Hindlimb muscle (tissue), 1 donor: ENCODE results near the gene DNAAF5. TPM values are rescaled to one million over a fixed set of nuclear protein-coding genes. Genes with fewer than 3 reads are reported as not detected.
A peak's percentile ranks its signal among the peaks of the same experiment; 100 is the strongest.
"Not testable (repeated sequence)": the region's sequence is repeated elsewhere in the genome, so short reads cannot be mapped to it uniquely, and the experiment has no call there.

Experiments
- DNase-seq: peaks from one replicate; pipeline ENCODE4 v3.0.0-alpha.2; 2013
- polyA plus RNA-seq: library from polyadenylated mRNA; unstranded; fragments of 120-200 nt; gene quantifications from one replicate; pipeline ENCODE4 v1.2.1, GENCODE V29; 2013; ENCODE audit not compliant: insufficient read length

Gene DNAAF5
- polyA plus RNA-seq, 1 donor = 31.6 TPM

DNA sequence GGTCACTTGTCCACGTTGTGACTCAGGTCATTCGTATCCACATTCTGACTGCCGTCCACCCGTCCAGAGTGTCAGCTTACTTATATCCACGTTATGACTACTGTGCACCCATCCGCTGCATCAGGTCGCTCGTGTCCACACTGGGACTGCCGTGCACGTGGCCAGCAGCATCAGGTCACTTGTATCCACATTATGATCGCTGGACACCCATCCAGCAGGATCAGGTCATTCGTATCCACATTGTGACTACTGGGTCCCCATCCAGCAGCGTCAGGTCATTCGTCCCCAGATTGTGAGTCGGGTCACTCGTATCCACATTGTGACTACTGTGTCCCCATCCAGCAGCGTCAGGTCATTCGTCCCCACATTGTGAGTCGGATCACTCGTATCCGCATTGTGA is 58.5 kb downstream of the DNAAF5 start:
- no peak for DNase-seq

DNA sequence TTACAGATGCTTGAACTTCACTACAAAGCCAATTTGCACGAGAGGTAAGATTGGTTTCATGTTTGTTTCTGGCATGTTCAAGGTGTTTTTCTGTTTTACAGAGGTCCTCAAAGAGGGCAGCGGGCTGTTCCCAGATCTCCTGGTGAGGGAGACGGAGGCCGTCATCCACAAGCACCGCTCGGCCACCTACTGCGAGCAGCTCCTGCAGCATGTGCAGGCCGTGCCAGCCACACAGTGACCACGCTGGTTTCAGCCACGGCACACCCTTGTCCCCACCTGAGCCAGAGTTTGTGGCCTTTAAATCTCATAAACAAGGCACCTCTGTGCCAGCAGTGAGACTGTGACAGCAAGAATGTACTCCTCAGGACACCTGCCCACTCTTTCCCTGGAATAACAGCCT is 58.9 kb downstream of the DNAAF5 start:
- no peak for DNase-seq

DNA sequence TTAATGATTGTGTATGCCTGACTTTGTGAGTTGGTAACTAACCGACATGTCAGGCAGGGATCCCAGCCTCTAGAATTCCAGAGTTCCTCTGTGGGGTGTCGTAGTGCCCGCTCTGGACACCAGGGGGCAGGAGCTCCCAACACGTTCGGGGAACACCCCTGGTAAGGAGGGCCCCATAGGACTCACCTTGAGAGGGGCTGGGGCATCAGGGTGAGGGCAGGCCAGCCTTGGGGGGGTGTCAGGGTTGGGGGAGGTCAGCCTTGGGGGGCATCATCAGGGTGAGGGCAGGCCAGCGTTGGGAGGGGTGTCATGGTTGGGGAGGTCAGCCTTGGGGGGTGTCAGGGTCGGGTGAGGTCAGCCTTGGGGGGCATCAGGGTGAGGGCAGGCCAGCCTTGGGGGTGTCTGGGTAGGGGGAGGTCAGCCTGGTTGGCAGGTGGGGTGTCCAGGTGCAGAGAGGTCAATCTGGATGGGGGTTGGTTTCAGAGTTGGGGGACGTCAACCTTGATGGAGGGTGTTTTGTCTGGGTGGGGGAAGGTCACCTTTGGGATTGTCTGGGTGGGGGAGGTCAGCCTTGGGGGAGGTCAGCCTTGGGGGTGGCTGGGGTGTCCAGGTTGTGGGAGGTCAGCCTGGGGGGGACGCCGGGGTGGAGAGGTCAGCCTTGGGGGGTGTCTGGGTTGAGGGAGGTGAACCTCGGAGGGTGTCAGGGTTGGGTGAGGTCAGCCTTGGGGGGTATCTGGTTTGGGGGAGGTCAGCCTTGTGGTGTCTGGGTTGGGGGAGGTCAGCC is 60.2 kb downstream of the DNAAF5 start:
- no peak for DNase-seq

DNA sequence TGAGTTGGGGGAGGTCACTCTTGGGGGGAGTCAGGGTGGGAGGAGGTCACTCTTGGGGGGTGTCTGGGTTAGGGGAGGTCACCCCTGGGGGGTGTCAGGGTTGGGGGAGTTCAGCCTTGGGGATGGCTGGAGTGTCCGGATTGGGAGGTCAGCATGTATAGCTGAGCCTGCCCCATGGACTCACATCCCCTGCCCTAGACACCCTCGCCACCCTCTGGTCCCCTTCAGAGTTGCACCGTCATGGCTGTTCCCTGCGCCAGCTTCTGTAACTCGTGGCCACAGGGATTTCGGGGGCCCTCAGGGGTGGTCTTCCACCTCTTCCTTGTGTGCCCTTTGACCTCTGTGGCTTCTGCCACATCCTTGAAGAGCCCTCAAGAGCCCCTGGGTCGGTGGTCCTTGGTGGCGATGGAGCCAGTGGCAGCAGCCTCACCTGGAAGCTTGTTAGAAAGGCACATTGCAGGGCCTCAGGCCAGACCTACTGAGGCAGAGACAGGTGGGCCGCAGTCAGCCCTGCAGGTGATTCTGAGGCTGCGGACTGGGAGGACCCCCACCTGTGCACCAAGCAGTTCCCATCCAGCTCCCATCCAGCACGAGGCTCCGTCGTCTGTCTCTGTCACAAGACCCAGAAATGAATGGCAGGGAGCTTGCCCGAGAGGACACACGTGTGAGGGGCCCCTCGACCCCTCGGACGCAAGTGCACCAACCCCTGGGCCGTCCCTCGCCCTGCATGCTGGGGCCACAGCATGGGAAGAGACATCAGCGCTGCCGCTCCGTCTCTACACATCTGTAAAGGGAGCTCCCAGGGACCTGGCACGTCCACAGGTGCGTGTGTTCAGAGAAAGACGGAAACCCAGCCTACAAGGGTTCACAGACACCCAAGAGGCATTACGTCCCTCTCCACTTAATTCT is 61.1 kb downstream of the DNAAF5 start:
- no peak for DNase-seq

DNA sequence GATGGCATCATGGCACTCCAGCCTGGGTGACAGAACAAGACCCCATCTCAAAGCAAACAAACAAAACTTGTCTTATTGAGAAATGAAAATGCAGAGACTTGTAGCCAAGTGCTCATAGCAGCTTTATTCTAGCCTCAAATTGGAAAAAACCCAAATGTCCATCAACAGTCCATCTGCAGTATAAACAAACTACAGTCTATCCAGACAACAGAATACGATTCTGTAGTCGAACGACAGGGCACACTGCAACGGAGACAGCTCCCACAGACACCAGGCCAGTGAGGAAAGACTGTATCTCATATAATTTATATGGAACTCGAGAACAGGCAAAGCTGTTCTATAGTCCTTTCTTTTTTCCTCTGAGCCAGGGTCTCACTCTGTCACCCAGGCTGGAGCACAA is 65.0 kb downstream of the DNAAF5 start:
- DNase-seq = no peak

DNA sequence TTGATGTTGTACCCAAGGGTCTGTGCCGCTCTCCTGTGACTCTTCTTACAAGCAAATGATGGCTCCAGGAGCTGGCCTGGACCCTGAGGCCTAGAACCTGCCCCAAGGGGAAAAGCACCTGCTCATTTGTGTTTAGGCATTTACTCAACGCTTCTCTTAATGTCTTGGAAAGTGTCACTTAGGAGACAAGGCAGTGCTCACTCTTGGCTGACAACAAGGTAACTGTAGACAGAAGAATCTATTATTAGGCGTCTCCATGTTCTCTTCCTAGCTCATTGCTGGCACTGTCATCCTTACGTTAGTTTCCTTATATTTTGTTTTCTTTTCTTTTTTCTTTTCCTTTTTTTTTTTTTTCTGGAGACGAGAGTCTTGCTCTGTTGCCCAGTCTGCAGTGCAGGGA is 67.7 kb downstream of the DNAAF5 start:
- no peak for DNase-seq

DNA sequence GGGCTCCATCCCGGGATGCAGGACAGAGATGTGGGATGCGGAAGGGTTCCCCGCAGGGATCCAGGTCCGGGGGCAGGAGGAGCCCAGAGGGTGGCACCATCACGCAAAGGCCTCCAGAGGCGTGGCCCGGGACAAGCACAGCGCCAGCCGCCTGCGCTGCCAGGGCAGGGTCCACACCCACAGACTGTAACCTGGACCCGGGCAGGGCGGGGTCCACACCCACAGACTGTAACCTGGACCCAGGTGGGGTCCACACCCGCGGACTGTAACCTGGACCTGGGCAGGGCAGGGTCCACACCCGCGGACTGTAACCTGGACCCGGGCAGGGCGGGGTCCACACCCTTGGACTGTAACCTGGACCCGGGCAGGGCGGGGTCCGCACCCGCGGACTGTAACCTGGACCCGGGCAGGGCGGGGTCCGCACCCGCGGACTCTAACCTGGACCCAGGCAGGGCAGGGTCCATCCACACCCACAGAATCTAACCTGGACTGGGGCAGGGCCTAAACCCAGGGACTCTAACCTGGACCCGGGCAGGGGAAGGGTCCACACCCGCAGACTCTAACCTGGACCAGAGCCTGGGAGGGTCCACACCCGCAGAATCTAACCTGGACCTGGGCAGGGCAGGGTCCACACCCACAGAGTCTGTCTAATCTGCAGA is 68.3 kb downstream of the DNAAF5 start:
- DNase-seq = no peak

DNA sequence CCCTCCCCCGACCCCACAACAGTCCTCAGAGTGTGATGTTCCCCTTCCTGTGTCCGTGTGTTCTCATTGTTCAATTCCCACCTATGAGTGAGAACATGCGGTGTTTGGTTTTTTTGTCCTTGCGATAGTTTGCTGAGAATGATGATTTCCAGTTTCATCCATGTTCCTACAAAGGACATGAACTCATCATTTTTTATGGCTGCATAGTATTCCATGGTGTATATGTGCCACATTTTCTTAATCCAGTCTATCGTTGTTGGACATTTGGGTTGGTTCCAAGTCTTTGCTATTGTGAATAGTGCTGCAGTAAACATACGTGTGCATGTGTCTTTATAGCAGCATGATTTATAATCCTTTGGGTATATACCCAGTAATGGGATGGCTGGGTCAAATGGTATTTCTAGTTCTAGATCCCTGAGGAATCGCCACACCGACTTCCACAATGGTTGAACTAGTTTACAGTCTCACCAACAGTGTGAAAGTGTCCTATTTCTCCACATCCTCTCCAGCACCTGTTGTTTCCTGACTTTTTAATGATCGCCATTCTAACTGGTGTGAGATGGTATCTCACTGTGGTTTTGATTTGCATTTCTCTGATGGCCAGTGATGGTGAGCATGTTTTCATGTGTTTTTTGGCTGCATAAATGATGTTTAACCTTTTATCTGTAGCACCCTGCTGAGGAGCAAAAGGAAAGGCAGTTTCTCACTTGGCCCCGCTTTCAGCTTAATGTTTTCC is 70.1 kb downstream of the DNAAF5 start:
- not testable (repeated sequence) for DNase-seq

DNA sequence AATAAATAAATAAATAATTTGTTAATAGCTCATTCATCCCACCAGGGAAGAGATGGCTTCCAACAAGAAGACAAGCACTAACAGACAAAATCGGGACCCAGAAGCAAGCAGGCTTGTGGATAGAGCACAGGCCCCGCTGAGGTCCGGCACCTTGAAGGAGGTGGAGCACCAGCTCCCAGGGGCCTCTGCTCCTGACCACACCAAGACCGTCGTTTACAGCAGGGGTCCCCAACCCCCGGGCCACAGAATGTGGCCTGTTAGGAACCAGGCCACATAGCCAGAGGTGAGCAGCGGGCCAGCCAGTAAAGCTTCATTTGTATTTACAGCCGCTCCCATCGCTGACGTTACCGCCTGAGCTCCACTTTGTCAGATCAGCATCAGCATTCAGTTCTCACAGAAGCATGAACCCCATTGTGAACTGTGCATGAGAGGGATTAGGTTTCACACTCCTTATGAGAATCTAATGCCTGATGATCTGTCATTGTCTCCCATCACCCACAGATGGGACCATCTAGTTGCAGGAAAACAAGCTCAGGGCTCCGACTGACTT is 72.5 kb downstream of the DNAAF5 start:
- no peak for DNase-seq

DNA sequence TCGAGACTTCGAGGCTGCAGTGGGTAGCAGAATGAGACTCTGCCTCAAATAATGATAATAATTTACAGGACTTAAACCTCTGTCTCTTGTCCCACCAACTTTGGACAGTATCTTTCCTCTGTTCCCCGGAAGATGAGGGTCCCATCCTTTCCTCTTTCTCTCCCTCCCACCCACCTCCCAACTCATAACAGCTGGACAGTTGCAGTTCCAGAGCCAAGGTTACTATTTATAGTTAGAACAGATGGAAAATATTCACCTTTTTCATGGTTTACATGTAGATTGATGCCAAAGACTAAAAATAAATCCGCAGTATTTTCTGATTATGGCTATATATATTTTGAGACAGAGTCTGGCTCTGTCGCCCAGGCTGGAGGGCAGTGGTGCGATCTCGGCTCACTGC is 74.2 kb downstream of the DNAAF5 start:
- DNase-seq = no peak

DNA sequence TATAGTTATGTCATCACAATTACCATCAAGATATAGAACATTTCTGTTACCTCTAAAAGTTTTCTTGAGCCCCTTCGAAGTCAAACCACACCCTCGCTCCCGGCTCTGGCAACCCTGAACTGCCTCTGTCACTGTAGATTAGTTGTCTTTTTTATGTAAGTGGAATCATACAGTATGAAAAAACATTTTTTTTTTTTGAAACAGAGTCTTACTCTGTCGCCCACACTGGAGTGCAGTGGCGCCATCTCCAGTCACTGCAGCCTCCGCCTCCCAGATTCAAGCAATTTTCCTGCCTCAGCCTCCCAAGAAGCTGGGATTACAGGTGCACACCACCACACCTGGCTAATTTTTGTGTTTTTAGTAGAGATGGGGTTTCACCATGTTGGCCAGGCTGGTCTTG is 74.9 kb downstream of the DNAAF5 start:
- not testable (repeated sequence) for DNase-seq

DNA sequence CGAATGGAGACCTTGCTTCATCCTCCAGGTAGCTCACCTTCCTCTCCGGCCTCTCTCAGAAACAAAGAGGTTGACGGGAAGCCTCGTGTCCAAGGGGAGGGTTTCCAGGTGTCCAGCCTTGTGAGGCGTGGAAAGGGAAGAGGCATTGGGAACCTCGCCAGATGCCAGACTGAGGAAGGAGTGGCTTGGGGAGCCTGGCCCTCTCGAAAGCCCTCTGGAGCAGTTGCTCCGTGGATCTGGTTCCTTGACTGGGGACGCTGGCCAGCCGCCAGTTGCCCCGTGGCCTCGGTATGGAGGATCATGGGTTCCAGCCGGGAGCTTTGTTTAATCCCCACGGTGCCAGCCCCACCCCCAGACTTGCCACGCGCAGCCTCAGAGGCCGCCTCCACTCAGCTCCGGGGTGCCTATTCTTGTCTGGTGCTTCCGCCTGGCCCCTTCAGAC is 75.5 kb downstream of the DNAAF5 start:
- DNase-seq = no peak

DNA sequence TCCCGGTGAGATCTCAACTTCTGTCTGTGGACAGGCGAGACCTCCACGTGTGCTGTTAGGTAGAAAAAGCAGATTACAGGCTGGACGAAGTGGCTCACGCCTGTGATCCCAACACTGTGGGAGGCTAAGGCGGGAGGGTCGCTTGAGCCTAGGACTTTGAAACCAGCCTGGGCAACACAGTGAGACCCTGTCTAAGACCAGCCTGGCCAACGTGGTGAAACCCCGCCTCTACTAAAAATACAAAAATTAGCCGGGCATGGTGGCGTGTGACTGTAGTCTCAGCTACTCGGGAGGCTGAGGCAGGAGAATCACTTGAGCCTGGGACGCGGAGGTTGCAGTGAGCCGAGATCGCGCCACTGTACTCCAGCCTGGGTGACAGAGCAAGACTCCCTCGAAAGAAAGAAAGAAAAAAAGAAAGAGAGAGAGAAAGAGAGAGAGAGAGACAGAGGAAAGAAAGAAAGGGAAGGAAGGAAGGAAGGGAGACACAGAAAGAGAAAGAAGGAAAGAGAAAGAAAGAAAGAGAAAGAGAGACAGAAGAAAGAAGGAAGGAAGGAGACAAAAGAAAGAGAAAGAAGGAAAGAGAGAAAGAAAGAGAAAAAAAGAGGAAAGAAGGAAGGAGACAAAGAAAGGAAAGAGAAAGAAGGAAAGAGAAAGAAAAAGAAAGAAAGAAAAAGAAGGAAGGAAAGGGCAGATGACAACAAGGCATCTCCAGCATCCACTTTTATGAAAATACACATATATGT is 76.2 kb downstream of the DNAAF5 start:
- no peak for DNase-seq

DNA sequence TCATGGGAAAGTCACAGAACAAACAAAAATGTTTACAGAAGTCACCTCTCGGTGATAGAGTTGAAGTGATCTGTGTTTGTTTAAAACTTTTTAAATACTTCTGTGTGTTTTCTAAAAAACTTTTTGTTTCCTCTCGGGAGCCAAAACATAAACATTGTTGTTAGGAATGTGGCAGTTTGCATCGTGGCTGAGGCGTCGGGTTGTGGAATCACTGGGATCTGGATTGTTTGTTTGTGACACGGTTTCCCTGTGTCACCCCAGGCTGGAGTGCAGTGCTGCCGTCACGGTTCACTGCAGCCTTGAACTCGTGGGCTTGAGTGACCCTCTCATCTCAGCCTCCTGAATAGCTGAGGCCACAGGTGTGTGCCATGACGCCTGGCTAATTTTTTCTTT is 76.7 kb downstream of the DNAAF5 start:
- no peak for DNase-seq

DNA sequence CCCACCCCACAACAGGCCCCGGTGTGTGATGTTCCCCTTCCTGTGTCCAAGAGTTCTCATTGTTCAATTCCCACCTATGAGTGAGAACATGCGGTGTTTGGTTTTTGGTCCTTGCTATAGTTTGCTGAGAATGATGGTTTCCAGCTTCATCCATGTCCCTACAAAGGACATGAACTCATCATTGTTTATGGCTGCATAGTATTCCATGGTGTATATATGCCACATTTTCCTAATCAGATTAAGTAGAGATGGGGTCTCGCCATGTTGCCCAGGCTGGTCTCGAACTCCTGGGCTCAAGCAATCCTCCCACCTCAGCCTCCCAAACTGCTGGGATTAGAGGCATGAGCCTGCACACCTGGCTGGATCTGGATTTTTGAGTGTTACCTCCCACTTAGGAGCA is 77.3 kb downstream of the DNAAF5 start:
- DNase-seq = not testable (repeated sequence)

DNA sequence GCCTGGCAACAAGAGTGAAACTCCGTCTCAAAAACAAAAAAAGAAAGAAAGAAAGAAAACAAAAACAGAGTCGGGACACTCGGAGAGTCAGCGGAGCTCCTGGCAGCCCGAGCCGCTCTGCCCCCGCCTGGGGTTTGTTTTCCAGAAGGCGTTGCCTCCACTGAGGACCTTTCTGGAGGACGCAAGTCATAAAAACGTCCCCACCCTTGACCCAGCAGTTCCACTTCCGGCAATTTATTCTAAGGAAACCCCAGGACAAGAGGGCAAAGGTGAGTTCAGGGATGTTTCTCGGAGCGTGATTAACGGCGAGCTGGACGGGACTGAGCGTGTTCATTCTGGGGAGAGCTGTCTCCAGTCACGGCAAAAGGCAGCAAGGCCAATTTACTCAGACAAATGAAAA is 78.8 kb downstream of the DNAAF5 start:
- DNase-seq = no peak

DNA sequence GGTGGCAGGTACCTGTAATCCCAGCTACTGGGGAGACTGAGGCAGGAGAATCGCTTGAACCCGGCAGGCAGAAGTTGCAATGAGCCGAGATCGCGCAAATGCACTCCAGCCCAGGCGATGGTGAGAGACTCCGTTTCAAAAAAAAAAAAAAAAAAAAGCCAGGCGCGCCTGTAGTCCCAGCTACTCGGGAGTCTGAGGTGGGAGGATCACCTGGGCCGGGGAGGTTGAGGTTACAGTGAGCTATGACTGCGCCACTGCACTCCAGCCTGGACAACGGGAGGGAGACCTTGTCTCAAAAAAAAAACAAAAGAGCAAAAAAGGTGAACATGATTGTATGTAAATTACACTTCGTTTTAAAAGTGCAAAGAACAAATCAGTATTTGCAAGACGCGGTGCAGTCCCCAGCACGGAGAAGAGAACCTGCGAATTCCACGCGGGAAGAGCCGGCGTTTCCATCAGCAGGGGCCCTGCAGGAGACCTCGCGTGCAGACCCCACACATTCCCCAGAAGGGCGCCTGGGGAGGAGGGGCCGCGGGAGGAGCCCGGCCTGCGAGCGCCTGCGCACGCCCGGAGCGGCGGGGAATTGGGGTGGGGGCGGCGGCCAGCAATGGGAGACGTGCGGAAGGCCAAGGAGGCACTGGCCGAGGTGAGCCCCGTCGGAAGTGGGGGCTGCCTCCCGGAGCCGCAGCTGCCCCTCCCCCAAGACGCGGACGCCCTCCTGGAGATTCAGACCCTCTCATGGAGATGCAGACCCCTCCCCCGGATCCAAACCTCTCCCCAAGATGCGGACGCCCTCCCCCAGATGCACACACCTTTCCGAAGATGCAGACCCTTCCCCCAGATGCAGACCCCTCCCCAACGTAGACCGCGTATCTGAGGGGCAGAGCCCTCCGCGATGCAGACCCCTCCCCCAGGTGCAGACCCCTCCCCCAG is 89.1 kb downstream of the DNAAF5 start:
- peak; percentile 36 for DNase-seq

DNA sequence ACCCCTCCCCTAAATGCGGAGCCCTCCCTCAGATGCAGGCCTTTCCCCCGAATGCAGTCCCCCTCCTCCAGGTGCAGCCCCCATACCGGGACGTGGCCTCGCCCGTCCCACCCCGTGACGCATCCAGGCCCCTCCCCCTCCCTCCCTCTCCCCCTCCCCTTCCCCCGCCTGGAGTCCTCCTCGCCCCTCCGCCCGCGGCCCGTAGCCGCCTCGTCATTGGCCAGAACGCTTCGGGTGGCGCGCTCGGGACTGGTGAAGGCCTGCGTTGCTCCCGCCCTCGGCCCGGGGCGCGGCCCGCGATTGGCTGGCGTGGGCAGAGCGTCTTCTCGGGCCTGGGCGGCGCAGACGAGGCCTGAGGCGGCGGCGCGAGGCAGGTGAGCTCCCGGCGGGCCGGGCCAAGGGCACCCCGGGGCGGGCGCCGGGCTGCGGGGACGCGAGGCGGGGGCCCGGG is 89.8 kb downstream of the DNAAF5 start:
- peak; percentile 99 for DNase-seq

DNA sequence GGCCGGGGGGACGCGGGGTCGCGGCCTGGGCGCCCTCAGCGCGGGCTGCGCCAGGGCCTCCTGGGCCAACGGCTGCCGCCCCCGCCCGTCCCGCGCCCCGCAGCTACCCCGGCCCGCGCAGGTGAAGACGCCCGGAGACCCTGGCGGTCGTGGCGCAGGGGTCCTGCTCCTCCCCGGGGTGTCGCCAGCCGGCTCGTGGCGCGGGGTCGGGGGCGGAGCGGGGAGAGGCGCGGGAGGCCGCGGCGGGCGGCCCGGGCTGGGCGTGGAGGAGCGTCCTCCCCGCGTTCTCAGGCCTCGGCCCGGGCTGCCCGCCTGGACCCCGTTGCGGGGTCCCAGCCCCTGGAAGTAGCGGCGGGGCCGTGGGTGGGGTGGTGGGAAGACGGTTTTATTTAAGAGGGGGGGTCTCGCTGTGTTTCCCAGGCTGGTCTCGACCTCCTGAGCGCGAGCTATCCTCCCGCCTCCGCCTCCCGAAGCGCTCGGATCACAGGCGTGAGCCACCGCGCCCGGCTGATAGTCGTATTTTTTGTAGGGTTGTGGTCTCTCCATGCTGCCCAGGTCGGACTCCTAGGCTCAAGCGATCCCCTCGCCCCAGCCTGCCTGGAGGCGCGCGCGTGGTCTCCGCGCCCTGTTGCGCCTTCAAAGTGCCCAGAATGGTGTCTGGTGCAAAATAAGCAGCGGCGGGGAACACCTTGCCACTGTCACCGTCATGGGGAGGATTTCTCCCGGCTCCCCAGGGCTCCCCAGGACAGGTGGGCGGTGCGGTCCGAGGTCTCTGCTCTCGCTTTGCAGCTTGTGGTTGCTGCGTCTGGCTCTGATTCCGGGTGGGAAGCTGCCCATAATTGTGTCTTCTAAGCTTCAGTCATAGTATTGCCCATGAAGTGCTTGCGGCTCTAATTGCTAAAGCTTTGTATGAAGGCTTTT is 90.5 kb downstream of the DNAAF5 start:
- no peak for DNase-seq
